ENCODE results near the gene KLHL13. TPM values are rescaled to one million over a fixed set of nuclear protein-coding genes. Genes with fewer than 3 reads are reported as not detected.
"Not testable (repeated sequence)": the region's sequence is repeated elsewhere in the genome, so short reads cannot be mapped to it uniquely, and the experiment has no call there.

The KLHL13 gene
- total and polyA plus RNA-seq, 8 donors = 1.1 to 4.9 (median 3.1) TPM

DNA sequence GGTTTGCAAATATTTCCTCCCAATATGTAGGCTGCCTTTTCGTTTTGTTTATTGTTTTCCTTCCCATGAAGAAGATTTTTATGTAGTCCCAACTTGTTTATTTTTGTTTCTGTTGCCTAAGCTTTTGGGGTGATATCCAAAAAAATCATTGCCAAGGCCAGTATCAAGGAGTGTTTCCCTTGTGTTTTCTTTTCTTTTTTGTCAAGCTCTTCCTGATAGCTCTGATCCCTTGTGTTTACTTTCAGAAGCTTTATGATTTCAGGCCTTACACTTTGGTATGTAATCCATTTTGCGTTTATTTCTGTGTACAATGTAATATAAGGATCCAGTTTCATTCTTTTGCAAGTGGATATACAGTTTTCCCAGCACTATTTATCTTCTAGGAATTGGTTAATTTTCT, 93.9 kb downstream of the KLHL13 start:
- FAIRE-seq = peak; percentile 92
- ATAC-seq = no peak
- no peak for DNase-seq
- Histone ChIP-seq H3K9me3 (no peaks in the 10 kb centered on the region), H3K27me3 (no peaks in the 10 kb centered on the region), H3K4me1 (no peaks in the 10 kb centered on the region), H3K27ac (no peak overlapping the region), H3K4me3 (no peak overlapping the region), H3K36me3 (no peaks in the 10 kb centered on the region)
- TF ChIP-seq, protein P1, sequence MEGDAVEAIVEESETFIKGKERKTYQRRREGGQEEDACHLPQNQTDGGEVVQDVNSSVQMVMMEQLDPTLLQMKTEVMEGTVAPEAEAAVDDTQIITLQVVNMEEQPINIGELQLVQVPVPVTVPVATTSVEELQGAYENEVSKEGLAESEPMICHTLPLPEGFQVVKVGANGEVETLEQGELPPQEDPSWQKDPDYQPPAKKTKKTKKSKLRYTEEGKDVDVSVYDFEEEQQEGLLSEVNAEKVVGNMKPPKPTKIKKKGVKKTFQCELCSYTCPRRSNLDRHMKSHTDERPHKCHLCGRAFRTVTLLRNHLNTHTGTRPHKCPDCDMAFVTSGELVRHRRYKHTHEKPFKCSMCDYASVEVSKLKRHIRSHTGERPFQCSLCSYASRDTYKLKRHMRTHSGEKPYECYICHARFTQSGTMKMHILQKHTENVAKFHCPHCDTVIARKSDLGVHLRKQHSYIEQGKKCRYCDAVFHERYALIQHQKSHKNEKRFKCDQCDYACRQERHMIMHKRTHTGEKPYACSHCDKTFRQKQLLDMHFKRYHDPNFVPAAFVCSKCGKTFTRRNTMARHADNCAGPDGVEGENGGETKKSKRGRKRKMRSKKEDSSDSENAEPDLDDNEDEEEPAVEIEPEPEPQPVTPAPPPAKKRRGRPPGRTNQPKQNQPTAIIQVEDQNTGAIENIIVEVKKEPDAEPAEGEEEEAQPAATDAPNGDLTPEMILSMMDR (IDR thresholded peaks at IDR 0.05) = no peak
- intact Hi-C loops (cut with DNase I) = no loop called here
- WGBS, 2 donors = 44 to 66% methylated on average over 2 of the region's 2 CpGs

DNA sequence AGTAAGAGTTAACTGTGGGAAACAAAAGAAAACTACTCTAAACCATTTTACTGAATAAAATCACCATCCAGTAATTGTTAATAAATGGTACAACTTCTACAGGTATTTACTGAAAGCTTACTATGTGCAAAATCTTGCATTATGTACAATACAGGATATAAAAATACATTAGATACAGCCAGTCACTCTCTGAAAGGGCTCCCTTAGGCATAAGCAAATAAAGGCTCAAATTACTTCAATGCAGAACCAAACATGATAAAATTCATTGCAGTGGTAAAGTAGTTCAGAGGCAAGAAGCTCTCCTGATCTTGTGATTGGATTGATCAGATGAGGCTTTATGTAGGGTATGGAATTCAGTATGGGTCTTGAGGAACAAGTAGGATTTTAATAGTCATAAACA, 100.2 kb downstream of the KLHL13 start:
- Histone ChIP-seq H3K9me3 (no peaks in the 10 kb centered on the region), H3K4me1 (no peaks in the 10 kb centered on the region), H3K36me3 (no peaks in the 10 kb centered on the region), H3K4me3 (no peak overlapping the region), H3K27me3 (no peaks in the 10 kb centered on the region), H3K27ac (no peak overlapping the region)
- DNase-seq (no peak), ATAC-seq (no peak), FAIRE-seq (no peak)
- intact Hi-C loops (cut with DNase I) = no loop called here
- TF ChIP-seq, protein P1 (IDR thresholded peaks at IDR 0.05) = no peak

DNA sequence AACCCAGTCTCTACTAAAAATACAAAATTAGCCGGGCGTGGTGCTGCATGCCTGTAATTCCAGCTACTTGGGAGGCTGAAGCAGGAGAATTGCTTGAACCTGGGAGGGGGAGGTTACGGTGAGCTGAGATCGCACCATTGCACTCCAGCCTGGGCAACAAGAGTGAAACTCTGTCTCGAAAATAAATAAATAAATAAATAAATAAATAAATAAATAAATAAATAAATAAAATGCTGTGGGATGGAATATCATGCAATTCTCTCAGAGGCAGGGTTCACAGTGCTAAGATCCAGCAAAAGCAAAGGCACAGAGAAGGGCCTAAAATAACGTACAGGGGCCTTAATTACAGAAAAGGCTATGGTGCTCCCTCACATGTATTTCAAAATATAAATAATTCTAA, 114.2 kb downstream of the KLHL13 start:
- DNase-seq, ATAC-seq: not testable (repeated sequence)

DNA sequence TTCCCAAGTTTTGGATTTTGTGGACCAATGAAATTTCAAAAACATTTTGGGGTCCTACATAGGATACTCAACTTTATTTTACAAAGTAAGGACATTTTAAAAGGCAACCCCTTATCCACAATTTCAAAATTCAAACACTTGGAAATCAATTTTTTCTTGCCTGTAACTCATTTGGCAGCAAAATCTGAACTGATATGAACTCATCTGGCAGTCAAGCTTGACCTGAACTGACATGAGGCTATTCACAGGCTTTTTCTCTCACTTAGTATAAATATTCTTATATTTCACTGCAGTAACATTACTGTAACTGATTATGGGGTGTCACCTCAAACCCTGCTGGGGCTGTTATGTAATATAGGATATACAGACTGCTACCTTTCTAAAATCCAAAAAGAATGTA, 116.1 kb downstream of the KLHL13 start:
- FAIRE-seq (no peak), DNase-seq (no peak), ATAC-seq (no peak)
- intact Hi-C loops (cut with DNase I) = no loop called here
- Histone ChIP-seq H3K27me3 (no peaks in the 10 kb centered on the region), H3K4me1 (no peaks in the 10 kb centered on the region), H3K4me3 (no peak overlapping the region), H3K9me3 (no peaks in the 10 kb centered on the region), H3K27ac (no peak overlapping the region), H3K36me3 (no peaks in the 10 kb centered on the region)
- TF ChIP-seq, protein P1 (IDR thresholded peaks at IDR 0.05) = no peak

More for the DNA sequence above, 114.2 kb downstream of the KLHL13 start:
- FAIRE-seq; H3K36me3 ChIP-seq; H3K4me3 ChIP-seq; H3K27ac ChIP-seq; intact Hi-C loops (cut with DNase I); H3K4me1 ChIP-seq; H3K9me3 ChIP-seq; H3K27me3 ChIP-seq: not testable (repeated sequence)
- 93 to 97% methylated on average over 6 of the region's 6 CpGs for WGBS, 2 donors

DNA sequence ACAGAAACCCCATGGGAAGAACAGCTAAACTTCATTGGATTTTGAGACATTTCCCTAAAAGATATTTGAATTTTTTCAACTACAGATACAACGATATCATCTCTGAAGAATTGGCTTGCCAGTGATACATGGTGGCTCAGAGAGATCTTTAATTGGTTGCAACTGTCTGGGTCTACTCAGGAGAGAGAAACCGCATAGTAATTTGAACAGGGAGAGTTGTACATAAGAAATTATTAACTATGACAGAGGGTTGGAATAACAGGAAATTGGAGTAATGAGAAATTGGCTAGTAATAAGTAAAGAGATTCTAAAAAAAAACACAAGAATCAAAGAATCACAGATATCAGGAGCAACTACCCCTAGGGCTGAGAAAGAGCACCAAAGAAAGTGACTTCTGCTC, 118.4 kb downstream of the KLHL13 start:
- DNase-seq (no peak), FAIRE-seq (no peak), ATAC-seq (no peak)
- Histone ChIP-seq H3K4me1 (no peaks in the 10 kb centered on the region), H3K36me3 (no peaks in the 10 kb centered on the region), H3K9me3 (no peaks in the 10 kb centered on the region), H3K27ac (no peak overlapping the region), H3K27me3 (no peaks in the 10 kb centered on the region), H3K4me3 (no peak overlapping the region)
- intact Hi-C loops (cut with DNase I) = no loop called here
- 68 to 84% methylated on average over 2 of the region's 2 CpGs for WGBS, 2 donors
- TF ChIP-seq, protein P1 (IDR thresholded peaks at IDR 0.05) = no peak

Measured in pancreas (tissue), 10 donors.